Measurements from ENCODE around the gene ATXN10.

ATXN10 gene

DNA sequence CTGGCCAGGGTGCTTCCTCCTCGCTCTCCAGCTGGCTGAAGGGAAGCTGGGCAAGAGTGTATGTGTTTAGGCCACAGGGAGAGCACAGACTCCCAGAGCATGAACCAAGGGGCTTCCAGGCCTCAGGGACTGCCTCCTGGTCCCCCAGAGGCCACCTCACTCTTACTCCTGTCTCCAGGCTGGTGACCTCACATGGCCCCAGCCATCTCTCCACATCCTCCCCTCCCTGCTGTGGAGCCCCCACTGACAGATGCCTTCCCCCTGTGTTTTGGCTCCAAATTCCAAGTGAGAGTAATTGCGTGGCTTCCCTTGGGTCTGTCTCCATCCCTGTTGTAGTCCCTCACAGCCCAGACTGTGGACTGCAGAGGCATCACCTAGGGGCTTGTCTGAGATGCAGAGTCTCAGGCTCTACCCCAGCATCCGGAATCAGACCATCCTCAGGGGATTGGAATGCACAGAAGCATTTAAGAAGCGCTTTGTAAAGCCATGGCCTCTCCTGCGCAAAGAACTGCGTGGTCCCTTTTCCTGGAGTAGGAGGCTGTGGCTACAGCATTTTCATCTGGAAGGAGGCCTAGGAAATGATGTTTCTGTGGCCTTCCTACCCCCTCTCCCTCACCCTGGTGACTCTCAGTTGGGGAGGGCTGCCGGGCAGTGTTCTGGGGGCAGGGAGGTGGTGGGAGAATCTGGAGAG, 91.1 kb downstream of the ATXN10 start:
- DNase-seq = no peak

- no peak for DNase-seq
Observed at GRCh38 chr22:45763236-45763624, 91.6 kb downstream of the ATXN10 start.

DNA sequence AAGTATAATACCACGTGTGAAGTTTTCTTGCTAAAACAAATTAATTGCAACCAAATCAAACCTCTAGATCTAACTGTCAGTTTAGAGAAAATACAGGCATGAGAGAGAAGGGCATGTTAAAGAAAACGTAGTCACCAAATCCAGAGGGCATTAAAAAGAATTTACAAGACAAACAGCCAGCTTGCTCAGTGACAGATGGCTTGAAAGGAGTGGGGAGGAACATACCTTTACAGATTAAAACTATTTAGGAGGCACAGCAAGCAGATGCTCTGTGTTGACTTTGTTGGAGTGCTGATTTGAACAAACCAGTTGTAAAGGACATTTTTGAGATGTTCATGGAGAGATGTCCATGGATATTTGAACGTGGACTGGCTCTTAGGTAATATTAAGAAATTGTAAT, 96.9 kb downstream of the ATXN10 start:
- DNase-seq = no peak

DNA sequence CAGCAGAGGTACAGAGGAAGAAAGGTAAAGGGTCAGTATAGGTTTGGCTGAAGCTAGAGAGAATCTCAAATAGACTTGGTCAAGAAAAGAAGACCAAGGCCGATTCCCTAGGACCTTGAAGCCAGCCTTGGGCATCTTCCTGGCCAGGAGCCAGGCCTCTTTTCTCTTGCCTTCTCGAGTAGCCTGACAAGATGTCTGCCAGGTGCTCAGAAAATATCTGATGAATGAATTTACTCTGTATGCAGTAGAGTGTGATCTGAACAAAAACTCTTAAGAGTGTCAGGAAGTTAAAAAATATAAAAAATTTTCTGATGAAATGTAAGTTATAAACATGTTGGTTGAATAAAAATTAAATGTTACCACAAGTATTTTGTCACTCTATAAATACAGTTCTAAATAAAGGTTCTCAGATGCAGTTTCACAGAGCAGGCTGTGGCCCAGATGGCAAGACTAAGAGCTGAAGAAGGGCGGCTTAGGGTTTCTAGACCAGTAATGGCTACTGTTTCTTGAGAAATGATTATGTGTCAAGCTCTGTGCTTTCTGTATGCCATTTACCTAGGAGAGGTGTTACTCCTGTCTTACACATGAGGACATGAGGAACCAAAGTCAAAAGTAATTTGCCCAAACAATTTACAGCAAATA, 98.1 kb downstream of the ATXN10 start:
- no peak for DNase-seq

DNA sequence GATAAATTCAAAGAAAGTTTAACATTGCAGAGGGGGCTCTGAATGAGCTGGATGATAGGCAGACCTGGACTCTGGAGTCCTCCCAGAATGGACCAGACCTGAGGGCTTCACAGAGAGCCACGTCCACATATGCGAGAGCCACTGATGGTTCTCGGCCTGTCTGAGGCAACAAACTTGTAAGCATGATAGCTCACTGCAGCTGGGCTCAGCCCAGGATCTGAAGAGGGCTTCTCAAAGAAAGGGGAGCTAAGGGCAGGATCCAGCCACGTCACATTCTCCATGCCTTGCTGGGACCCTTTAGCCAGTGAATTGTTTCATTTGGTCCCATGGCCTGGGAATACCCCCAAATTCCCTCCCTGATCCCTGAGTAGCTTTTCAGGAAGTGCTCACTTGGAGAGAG, 98.9 kb downstream of the ATXN10 start:
- DNase-seq = no peak

- no peak for DNase-seq
Observed at GRCh38 chr22:45771057-45771456, 99.4 kb downstream of the ATXN10 start.

GRCh38 chr22:45771711-45772110, 100.1 kb downstream of the ATXN10 start:
- DNase-seq = no peak

DNA sequence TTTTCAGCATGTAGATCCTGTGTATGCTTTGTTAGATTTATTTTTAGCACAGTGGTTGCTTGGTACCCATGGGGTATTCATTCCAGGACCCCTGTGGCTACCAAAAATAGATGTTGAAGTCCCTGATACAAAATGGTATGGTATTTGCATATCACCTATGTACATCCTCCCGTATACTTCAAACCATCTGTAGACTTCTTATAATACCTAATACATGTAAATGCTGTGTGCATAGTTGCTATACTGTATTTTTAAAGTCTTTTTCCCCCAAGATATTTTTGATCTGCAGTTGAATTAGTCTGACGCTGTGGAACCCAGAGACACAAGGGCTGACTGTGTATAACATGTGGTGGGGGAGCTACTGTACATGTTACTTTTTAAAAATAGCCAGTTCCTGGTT, 101.1 kb downstream of the ATXN10 start:
- DNase-seq = no peak

- DNase-seq = no peak
Observed at GRCh38 chr22:45774001-45774670, 102.5 kb downstream of the ATXN10 start.

DNA sequence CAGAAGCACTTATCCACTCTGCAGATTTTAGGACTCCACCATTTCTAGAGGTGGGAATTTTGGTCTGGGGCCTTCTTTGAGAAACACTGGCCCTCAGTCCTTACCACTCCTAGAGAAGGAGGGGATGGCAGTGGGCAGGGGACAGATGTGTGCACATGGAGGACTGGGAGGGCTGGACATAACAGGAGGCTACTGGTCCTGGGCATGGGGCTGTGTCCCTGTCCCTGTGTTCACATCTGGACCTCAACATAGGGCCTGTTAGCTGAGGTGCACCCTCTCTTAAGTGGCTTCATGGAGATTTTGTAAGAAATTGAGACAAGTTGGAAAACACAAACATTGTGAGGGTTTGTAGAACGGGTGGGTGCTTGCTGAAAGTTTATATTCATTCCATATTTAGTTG, 103.4 kb downstream of the ATXN10 start:
- DNase-seq = no peak

DNA sequence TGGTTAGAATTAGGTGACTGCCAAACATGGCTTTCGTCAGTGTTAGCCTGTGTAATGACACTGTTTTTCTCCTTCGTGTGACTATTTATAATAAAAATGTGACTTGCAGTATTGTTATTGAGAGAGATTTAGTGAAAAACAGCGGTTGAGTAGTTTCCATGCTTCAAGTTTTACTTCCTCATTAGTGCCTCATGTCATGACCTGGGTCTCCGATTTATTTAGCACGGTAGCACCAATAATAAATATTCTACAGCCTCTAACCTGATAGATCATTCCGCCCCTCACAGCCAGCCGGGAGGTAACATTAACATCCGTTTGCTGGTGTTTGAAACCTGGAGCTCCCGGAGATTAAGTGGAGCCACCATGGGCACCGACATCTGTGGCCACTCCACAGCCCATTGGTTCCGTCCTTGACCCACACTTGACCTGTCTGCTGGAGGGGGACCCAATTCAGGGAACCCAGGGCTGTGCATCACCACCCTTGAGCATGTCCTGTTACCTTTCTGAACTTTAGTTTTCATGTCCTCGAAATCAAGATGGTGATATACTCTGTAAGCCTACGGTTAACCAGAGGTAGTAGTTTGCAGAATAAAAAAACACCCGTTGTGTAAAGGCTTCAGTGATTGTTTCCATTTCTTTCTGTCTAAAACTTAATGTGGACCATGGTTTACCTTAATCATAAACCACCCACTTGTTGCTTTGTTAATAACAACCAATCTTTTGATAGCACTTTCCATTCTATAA, 104.1 kb downstream of the ATXN10 start:
- no peak for DNase-seq

DNA sequence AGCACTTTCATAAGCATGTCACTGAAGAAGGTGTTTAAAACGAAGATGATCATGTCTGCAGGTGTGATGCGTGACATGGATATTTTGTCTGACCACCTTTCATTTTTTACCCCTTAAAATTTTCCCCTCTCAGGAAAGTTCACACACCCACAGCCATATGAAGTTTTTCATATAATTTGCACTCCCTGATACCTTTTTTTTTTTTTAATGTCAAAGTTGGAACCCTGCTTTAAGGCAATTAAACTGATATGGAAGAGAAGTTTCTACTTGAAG, 104.6 kb downstream of the ATXN10 start:
- DNase-seq = no peak

DNA sequence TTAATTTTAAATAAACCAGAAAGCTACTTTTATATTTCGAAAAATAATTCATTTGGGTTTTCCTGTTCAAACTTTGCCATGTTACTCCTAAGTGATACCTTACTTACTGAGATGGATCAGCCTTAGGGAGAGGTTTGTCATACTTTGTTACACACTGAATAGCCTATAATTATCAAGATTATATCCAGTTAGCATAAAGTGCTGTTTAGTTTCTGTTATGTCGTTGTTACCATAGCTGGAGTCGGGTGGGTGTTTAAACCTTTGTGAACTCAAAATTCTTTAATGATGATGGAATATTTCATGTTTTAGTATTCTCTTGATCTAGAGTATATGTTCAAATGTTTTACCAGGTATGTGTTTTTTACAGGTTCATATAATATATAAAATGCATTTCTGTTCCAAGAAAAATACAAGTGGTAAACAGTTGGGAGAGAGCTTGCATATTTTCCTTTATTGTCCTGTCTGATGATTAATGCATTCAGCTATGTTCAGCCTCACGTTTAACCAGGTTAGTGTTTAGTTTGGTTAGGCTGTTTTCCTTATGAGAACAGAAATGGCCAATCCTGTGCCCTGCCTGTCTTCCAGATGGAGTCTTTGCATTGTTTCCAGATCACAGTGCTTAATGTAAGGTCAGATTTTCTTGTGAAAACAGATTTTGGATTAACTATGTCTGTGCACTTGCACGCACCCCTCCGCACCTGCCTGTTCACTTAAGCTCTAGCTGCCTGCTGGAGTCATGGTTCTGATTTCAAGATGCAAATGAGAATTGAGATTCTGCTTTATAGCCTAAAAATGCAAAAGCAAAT, 105.6 kb downstream of the ATXN10 start:
- no peak for DNase-seq

GRCh38 chr22:45777852-45778375, 106.3 kb downstream of the ATXN10 start:
- no peak for DNase-seq

DNA sequence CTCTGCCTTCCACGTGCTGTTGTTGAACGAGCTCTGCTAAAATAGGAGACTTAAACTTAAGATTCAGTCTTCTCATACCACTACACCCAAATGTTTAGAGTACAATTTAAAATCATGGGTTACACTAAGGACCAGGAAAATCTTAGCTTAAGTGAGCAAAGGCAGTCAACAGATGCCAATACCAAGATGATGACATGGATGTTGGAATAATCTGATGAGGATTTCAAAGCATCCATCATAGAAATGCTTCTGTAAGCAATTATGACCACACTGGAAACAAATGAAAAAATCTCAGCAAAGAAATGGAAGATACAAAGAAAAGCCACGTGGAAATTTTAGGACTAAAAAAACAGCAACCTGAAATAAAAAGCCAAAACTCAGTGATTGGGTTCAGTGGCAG, 109.8 kb downstream of the ATXN10 start:
- DNase-seq = no peak

DNA sequence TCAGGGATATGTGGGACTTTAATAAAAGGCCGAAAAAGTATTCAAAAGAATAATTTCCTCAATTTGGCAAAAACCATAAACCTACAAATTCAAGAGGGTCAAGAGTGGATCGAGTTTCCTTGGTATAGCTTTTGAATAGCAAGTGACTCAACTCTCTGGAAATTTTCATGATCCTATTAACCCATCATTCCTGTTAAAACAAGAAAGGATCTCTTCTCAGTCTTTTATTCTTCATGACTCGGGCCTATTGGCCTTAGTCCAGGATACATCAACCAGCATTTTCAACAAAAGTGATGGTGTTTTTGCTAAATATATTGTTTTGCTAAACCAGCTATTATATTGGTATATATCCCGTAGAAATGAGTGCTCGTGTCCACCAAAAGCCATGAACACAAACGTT, 110.3 kb downstream of the ATXN10 start:
- DNase-seq = no peak

DNA sequence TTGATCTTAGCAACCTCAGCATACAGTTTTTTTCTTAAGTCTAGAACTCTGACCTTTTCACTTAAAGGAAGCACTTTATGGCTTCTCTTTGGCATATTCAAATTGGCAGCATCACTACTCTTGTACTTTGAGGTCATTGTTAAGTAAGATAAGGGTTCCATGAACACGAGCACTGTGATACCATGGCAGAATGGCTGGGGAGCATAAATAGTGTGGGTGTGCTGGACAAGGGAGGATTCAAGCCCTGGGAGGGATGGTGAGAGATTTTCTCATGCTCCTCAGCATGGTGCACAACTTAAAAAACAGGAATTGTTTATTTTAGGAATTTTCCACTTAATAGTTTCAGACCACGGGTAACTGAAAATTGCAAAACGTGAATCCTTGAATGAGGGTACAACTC, 111.4 kb downstream of the ATXN10 start:
- no peak for DNase-seq

DNA sequence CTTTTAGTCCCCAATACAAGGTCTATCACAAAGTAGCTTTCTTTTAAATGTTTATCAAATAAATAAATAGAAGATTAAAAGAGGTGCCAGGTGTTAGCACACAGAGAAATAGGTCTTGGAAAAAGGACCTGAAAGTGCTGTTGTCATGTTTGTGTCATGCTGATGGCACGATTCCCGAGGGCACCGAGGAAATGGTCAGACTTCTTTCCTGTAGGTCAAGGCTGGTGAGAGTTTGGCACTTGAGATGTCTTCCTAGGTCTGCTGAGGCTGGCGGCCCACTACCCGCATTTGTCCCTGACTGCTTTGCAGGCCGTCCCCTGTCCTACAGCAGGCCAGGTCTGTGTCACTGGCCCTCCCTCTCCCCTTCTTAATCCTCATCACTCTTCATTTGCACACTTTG, 112.1 kb downstream of the ATXN10 start:
- DNase-seq = no peak

GRCh38 chr22:45784357-45785277, 113.0 kb downstream of the ATXN10 start:
- no peak for DNase-seq

GRCh38 chr22:45785458-45785857, 113.8 kb downstream of the ATXN10 start:
- DNase-seq = no peak

DNA sequence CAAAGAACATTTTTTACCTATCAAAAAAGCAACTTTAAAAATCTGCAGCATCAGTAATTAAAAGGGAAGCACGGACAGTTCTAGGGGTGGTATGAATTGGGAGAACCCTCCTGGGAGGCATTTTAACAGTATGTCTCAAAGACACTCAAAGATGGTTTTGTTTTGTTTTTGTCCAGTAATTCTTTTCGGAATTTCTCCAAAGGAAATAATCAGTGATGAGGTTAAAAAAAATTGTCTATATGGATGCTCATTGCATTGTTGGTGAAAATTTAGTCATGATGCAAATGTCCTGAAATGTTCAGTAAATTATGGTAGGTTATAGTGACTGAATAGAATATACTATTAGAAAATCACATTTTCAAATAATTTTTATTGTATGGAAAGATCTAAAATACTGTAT, 115.1 kb downstream of the ATXN10 start:
- DNase-seq = no peak

DNA sequence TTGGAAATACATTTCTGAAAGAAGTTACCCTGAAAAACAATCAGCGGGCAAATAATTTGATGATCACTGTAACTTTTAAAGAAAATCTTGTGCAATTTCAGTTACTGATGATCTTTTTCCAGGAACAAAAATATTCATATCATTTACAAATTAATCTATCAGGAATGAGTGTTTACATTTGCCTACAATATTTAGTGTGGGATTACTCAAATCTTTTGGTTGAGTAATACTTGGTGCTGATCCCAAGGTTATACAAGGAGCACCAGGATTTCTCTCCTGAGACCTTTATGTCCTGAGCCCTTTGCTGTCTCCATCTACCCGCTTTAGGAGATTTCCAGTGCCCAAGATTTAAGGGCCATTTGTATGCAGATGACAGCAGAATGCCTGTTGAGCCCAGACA, 116.1 kb downstream of the ATXN10 start:
- no peak for DNase-seq

Measured in hippocampal formation (tissue), 2 donors.